ENCODE results near the gene BMPR1B.
"Not testable (repeated sequence)": the region's sequence is repeated elsewhere in the genome, so short reads cannot be mapped to it uniquely, and the experiment has no call there.

Gene BMPR1B

GRCh38 chr4:94826206-94826605 lies 68.5 kb downstream of the BMPR1B start:
- H3K9me3 ChIP-seq (ENCODE audit: severe bottlenecking) = no peaks in the 10 kb centered on the region
- H3K27ac ChIP-seq = no peak overlapping the region

GRCh38 chr4:94827481-94828110 lies 69.8 kb downstream of the BMPR1B start:
- no peaks in the 10 kb centered on the region for H3K27me3 ChIP-seq (ENCODE audit: insufficient read depth, low read depth, severe bottlenecking)
- H3K27ac ChIP-seq = no peak overlapping the region
- no peaks in the 10 kb centered on the region for H3K36me3 ChIP-seq
- no peak for TF ChIP-seq CTCF (IDR thresholded peaks at IDR 0.05; ENCODE audit: low read depth, low read length)
- no peak for DNase-seq
- H3K4me3 ChIP-seq (ENCODE audit: low read depth, low read length) = no peak overlapping the region
- no peaks in the 10 kb centered on the region for H3K9me3 ChIP-seq (ENCODE audit: severe bottlenecking)

More at GRCh38 chr4:94826206-94826605, 68.5 kb downstream of the BMPR1B start:
- no peak for TF ChIP-seq CTCF (IDR thresholded peaks at IDR 0.05; ENCODE audit: low read depth, low read length)
- no peak for DNase-seq
- no peaks in the 10 kb centered on the region for H3K36me3 ChIP-seq
- no peak overlapping the region for H3K4me3 ChIP-seq (ENCODE audit: low read depth, low read length)
- no peaks in the 10 kb centered on the region for H3K27me3 ChIP-seq (ENCODE audit: insufficient read depth, low read depth, severe bottlenecking)

GRCh38 chr4:94828882-94829281 lies 71.1 kb downstream of the BMPR1B start:
- H3K4me3 ChIP-seq (ENCODE audit: low read depth, low read length) = no peak overlapping the region
- H3K27me3 ChIP-seq (ENCODE audit: insufficient read depth, low read depth, severe bottlenecking) = no peaks in the 10 kb centered on the region
- no peak for DNase-seq
- no peak overlapping the region for H3K27ac ChIP-seq
- H3K36me3 ChIP-seq = no peaks in the 10 kb centered on the region
- TF ChIP-seq CTCF (IDR thresholded peaks at IDR 0.05; ENCODE audit: low read depth, low read length) = no peak
- no peaks in the 10 kb centered on the region for H3K9me3 ChIP-seq (ENCODE audit: severe bottlenecking)

- H3K27ac ChIP-seq = peak overlapping the region; percentile 55
- H3K4me3 ChIP-seq (ENCODE audit: low read depth, low read length) = no peak overlapping the region
- H3K9me3 ChIP-seq (ENCODE audit: severe bottlenecking) = no peaks in the 10 kb centered on the region
- TF ChIP-seq CTCF (IDR thresholded peaks at IDR 0.05; ENCODE audit: low read depth, low read length) = no peak
- no peaks in the 10 kb centered on the region for H3K27me3 ChIP-seq (ENCODE audit: insufficient read depth, low read depth, severe bottlenecking)
- DNase-seq = peak; percentile 83
- no peaks in the 10 kb centered on the region for H3K36me3 ChIP-seq
Measured at GRCh38 chr4:94831607-94832006, 73.9 kb downstream of the BMPR1B start.

- H3K36me3 ChIP-seq; H3K9me3 ChIP-seq (ENCODE audit: severe bottlenecking); H3K4me3 ChIP-seq (ENCODE audit: low read depth, low read length); H3K27me3 ChIP-seq (ENCODE audit: insufficient read depth, low read depth, severe bottlenecking): not testable (repeated sequence)
- peak overlapping the region; percentile 55 for H3K27ac ChIP-seq
- peak; percentile 66 for DNase-seq
Measured at GRCh38 chr4:94832329-94832728, 74.6 kb downstream of the BMPR1B start.

- H3K27me3 ChIP-seq (ENCODE audit: insufficient read depth, low read depth, severe bottlenecking) = no peaks in the 10 kb centered on the region
- no peak for TF ChIP-seq CTCF (IDR thresholded peaks at IDR 0.05; ENCODE audit: low read depth, low read length)
- H3K4me3 ChIP-seq (ENCODE audit: low read depth, low read length) = no peak overlapping the region
- no peak for DNase-seq
- no peaks in the 10 kb centered on the region for H3K36me3 ChIP-seq
- no peak overlapping the region for H3K27ac ChIP-seq
- H3K9me3 ChIP-seq (ENCODE audit: severe bottlenecking) = no peaks in the 10 kb centered on the region
Measured at GRCh38 chr4:94833394-94833793, 75.6 kb downstream of the BMPR1B start.

Measured in WERI-Rb-1 (cell line).